GM10266 (cell line): ENCODE data around the gene CHAC2.
"Not testable (repeated sequence)": the region's sequence is repeated elsewhere in the genome, so short reads cannot be mapped to it uniquely, and the experiment has no call there.

Experiments
- DNase-seq: peaks from one replicate; pipeline ENCODE4 v3.0.0; 2012; ENCODE audit errors: extremely low spot score
- CTCF ChIP-seq: IDR thresholded peaks from 2 replicates; pipeline ENCODE4 v1.5.1; 2012; ENCODE audit warnings: mild to moderate bottlenecking, low read depth; ENCODE audit not compliant: control insufficient read depth, insufficient read depth; ENCODE audit errors: missing control alignments

Gene CHAC2

GRCh38 chr2:53818854-53819435 is 51.3 kb downstream of the CHAC2 start:
- DNase-seq = no peak
- TF ChIP-seq CTCF = no peak

GRCh38 chr2:53819634-53820033 is 52.0 kb downstream of the CHAC2 start:
- no peak for TF ChIP-seq CTCF
- DNase-seq = no peak

- TF ChIP-seq CTCF = no peak
- DNase-seq = no peak
These were observed 52.4 kb downstream of the CHAC2 start for GRCh38 chr2:53820048-53820447.

- no peak for TF ChIP-seq CTCF
- no peak for DNase-seq
These were observed 53.1 kb downstream of the CHAC2 start for GRCh38 chr2:53820711-53821110.

GRCh38 chr2:53821810-53822209 is 54.2 kb downstream of the CHAC2 start:
- DNase-seq = no peak
- no peak for TF ChIP-seq CTCF

- peak; percentile 30 for TF ChIP-seq CTCF
- DNase-seq = not testable (repeated sequence)
These were observed 56.0 kb downstream of the CHAC2 start for GRCh38 chr2:53823639-53824038.
